GM18951 (cell line): ENCODE data around the gene ZNF582.

Experiments
- POLR2A ChIP-seq: IDR thresholded peaks from 4 replicates; pipeline ENCODE4 v1.6.1; 2011; ENCODE audit warnings: mild to moderate bottlenecking; ENCODE audit not compliant: insufficient read length, insufficient read depth; ENCODE audit errors: extremely low read depth
- in situ Hi-C: fragments of 300-500 bp; cut with MboI; formaldehyde crosslinking; loops from one replicate; pipeline ENCODE4 v1.12.0; 2022; ENCODE audit warnings: low sequenced_read_pairs, mixed read lengths, inconsistent platforms; ENCODE audit not compliant: unreplicated experiment

ZNF582 gene

DNA sequence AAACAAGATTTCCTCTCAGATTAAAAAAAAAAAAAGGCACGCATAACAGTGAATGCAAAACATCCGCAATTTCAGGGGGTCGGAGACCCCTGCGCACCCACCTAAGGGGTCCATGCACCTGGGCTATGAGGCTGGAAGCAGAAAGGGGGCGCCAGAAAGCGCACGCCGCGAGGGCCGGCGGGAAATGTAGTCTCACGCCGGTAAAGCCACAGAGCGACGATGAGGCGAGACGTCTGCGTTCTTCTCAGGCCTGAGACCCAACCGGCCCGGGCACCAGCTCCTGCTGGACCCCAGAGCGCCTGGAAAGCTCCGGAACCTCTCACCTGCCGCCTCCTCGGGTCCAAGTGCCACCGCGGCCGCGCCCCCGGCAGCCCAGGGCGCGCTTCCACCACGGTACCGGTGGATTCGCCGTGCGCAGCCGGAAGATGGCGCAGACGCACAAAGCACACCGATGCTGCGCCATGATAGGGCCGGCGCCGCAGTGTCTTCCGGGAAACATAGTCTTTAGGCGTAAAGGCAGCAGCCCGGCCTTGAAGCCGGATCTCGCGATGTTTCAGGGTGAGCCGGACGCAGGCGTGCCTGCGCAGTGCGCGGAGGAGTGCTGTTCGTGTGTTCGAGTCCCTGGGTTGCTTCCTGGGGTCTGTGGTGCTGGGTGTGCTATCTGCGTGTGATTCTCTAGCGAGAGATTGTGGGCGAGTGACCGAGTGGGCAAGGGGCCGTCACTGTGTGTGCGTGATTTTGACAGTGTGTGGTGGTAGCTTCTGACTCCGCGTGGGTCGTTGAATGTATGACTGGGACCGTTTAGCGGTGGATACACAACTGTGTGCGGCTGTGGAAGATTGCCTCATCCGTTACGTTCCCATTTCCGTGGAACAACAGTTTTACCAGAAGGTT, at the start of gene ZNF582:
ZNF582 (minus strand) TSS at position 416 of the 894 bp plus-strand sequence. CDS start 1,782 bp downstream, outside the sequence.
- TF ChIP-seq POLR2A = peak; percentile 49
- in situ Hi-C loops = no loop called here

DNA sequence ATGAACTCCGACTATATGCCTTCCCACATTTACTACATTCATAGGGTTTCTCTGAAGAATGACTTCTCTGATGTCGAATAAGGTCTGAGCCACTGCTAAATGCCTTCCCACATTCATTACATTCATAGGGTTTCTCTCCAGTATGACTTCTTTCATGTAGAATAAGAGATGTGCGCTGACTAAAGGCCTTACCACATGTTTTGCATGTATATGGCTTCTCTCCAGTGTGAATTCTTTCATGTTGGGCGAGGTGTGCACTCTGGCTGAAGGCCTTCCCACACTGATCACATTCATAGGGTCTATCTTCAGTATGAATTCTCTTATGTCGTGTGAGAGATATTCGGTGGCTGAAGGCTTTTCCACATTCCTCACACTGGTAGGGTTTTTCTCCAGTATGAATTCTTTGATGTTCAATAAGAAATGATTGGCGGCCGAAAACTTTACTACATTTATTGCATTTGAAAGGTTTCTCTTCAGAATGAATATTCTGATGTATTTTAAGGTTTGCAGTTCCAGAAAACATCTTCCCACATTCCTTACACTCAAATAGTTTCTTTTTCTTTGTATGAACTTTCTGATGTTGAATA, 48.0 kb upstream of the ZNF582 start:
- in situ Hi-C loops = no loop called here
- no peak for TF ChIP-seq POLR2A

DNA sequence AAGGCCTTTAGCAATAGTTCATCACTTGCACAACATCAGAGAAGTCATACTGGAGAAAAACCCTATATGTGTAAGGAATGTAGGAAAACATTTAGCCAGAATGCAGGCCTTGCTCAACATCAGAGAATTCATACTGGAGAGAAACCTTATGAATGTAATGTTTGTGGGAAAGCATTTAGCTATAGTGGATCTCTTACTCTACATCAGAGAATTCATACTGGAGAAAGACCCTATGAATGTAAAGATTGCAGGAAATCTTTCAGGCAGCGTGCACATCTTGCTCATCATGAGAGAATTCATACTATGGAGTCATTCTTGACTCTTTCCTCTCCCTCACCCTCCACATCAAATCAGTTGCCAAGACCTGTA, 30.6 kb upstream of the ZNF582 start:
- TF ChIP-seq POLR2A = no peak
- in situ Hi-C loops = no loop called here

DNA sequence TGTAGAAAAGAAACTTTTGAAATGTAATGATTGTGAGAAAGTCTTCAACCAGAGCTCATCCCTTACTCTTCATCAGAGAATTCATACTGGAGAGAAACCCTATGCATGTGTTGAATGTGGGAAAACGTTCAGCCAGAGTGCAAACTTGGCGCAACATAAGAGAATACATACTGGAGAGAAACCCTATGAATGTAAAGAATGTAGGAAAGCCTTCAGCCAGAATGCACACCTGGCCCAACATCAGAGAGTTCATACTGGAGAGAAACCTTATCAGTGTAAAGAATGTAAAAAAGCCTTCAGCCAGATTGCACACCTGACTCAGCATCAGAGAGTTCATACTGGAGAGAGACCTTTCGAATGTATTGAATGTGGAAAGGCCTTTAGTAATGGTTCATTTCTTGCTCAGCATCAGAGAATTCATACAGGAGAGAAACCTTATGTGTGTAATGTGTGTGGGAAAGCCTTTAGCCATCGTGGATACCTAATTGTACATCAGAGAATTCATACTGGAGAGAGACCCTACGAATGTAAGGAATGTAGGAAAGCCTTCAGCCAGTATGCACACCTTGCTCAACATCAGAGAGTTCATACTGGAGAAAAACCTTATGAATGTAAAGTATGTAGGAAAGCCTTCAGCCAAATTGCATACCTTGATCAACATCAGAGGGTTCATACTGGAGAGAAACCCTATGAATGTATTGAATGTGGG, 30.1 kb upstream of the ZNF582 start:
- in situ Hi-C loops = no loop called here
- TF ChIP-seq POLR2A = no peak

DNA sequence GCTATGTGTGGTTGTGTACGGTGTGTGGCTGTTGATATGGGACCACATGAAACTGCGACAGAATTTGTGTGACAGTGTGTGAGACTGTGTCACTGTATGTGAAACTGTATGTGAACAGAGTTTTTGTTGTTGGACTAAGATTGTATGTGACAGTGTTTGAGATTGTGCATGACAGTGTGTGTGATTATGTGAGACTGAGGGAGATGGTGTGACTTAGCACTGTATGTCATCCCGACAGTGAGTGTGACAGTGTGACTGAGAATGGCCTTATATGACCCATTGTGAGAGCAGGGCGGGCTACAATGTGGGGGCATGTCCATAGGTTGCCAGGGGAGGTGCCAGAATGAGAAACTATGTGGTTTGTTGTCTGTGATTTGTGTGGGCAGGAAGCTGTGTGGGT, 11.7 kb upstream of the ZNF582 start:
- TF ChIP-seq POLR2A = no peak
- in situ Hi-C loops = no loop called here

DNA sequence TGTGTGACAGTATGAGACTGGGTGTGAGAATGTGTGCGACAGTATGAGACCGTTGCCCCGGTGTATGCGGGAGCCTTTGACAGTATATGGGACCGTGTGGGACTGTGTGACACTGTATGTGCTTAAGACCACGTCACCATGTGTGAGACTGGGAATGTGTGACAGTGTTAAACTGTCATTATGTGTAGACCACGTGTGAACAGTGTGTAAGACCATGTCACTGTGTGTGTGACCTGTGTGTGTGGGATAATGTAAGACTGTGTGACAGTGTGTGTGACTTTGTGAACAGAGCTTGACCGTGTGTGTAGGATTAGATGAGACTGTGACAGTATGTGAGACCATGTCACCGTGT, 11.3 kb upstream of the ZNF582 start:
- TF ChIP-seq POLR2A = no peak
- in situ Hi-C loops = no loop called here

DNA sequence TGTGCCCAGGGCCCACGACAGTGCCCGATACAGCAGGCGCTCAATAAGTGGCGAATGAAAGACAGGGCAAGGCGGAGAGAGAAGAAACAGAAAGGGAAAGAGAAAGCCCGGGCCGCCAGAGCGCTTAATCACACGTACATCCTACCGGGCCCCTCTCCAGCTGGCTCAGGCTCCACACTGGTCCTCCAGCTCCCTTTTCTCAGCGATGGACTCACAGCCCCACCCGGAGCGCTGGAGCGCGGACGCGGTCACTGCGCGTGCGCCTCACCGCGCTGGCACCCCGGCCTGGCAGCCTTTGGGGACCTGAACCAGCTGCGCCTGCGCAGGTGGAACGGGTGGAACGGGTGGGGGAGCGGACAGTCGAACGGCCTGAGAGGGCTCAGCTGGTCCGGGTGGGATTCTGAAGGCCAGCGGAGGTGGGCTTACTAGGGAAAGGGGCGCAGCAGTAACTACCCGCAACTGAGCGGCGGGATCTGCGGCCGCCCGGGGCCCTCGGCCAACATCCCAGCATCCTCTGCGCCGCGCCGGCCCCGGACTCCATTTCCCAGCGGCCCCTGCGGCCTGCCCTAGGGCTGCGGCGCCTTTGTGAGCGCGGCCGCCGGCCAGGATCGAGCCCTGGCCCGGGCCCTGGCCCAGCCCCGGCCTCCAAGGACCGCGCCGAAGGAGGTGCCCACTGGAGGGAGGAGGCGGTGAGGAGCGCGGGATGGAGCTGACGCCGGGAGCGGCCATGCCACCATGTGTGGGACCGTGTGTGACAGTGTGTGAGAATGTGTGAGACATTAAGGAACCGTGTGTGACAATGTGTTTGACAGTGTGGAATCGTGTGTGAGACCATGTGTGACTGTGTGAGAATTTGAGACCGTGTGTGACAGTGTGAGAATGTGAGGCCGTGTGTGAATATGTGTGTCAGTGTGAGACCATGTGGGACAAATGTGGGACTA, 10.7 kb upstream of the ZNF582 start, which contains the start of gene ZNF583:
ZNF583 (plus strand) TSS at position 569 of the 941 bp plus-strand sequence. CDS start 2,783 bp downstream, outside the sequence.
- in situ Hi-C loops = no loop called here
- peak; percentile 8 for TF ChIP-seq POLR2A

DNA sequence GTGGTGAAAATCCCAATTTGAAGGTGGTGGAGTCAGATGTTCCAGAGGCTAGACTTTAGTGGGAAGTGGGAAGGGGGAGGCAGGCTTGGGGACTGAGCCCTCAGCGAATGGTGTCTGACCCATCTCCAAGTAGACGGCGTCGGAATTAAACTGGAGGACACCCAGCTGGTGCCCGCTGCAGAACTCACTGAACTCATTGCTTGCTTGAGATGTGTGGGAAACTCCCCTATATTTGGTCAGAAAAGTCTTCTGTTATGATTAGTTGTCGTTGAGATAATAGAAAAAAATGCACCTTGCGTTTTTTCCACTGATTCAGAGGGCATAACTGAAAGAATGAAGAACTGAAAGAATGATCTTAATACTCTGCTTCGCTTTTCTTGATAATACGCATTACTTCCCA, 9.9 kb upstream of the ZNF582 start:
- in situ Hi-C loops = no loop called here
- TF ChIP-seq POLR2A = no peak

DNA sequence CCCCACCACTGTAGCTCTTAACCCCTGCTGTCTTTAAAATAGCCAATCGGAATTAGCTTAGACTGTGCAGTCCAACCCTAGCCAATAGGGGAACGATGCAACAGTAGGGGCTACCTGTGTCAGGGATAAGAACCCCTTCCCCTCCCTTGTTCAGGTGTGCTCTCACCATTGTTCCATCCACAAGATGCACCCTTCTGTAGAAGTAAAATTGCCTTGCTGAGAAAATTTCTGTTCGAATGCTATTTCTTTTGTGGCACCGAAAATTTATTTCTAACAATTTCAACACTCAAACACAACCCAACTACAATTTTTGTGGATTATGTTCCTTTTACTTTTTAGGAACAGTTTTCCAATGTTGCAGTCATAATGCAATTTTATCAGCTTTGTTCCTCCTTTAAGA, 7.2 kb upstream of the ZNF582 start:
- TF ChIP-seq POLR2A = no peak

DNA sequence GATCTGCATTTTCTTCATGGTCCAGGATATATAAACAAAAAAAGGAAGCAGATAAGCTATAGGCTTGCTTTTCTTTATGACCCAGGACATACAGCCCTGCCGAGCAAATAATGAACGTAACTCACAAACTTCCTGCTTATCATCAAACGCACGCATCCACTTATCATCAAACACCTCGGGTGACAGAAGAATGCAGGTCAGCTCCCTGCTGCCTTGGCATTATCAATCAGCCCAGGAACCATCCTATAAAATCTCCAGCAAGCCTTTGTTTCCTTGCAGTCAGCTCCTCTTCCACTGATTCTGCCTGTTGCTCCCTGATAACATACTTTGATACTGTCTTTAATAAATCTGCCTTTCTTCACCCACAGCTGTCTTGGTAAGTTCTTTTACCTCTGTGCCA, 5.5 kb upstream of the ZNF582 start:
- in situ Hi-C loops = no loop called here
- no peak for TF ChIP-seq POLR2A

More for the DNA sequence above, 7.2 kb upstream of the ZNF582 start:
- in situ Hi-C loops = no loop called here

DNA sequence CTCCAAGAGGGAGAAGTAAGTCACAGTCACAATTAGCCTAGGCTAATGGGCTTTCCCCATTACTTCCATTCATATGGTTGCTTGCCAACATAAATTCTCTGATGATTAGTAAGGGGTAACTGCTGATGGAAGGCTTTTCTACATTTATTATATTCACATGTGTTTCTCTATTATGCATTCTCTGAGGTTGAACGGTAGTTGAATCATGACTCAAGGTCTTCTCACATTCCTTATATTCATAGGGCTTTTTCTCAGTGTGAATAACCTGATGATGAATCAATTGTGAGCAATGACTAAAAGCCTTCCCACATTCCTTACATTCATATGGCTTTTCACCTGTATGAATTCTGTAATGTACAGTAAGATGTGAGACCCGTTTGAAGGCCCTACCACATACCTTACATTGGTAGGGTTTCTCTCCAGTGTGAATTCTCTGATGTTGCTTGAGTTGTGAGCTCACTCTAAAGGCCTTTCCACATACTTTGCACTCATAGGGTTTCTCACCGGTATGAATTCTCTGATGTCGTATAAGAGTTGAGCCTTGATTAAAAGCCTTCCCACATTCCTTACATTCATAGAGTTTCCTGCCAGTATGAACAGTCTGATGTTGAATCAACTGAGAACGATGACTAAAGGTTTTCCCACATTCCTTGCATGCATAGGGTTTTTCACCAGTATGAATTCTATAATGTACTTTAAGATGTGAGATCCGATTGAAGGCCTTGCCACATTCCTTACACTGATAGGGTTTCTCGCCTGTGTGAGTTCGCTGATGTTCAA, 9.3 kb downstream of the ZNF582 start:
- TF ChIP-seq POLR2A = no peak
- in situ Hi-C loops = no loop called here

DNA sequence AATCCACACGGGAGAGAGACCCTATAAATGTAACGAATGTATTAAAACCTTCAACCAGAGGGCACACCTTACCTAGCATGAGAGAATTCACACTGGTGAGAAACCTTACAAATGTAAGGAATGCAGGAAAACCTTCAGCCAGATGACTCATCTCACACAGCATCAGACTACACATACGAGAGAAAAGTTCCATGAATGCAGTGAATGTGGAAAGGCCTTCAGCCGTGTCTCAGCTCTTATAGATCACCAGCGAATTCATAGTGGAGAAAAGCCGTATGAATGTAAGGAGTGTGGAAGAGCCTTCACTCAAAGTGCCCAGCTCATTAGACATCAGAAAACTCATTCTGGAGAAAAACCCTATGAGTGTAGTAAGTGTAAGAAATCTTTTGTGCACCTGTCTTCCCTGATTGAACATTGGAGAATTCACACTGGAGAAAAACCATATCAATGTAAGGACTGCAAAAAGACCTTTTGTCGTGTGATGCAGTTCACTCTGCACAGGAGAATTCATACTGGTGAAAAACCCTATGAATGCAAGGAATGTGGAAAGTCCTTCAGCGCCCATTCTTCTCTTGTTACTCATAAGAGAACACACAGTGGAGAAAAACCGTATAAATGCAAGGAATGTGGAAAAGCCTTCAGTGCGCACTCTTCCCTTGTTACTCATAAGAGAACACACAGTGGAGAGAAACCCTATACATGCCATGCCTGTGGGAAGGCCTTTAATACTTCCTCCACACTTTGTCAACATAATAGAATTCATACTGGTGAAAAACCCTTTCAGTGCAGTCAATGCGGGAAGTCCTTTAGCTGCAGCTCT, 16.0 kb downstream of the ZNF582 start:
- in situ Hi-C loops = no loop called here
- no peak for TF ChIP-seq POLR2A
